NCI-H1417 treated with DMSO at 0.1 percent for 48 hours (cell line): Measurements from ENCODE around the gene TMEM108.

Experiments used
- DNase-seq: peaks from one replicate; lab custom pipeline; 2025; lab: John Stamatoyannopoulos, UW

The TMEM108 gene

GRCh38 chr3:133119176-133119575 is 81.0 kb downstream of the TMEM108 start:
- DNase-seq, result no peak

- DNase-seq, result no peak
Measured at GRCh38 chr3:133121450-133121849, 83.3 kb downstream of the TMEM108 start.

- no peak for DNase-seq
Measured at GRCh38 chr3:133123636-133124035, 85.4 kb downstream of the TMEM108 start.

- no peak for DNase-seq
Measured at GRCh38 chr3:133124511-133124910, 86.3 kb downstream of the TMEM108 start.

GRCh38 chr3:133125171-133125570 is 87.0 kb downstream of the TMEM108 start:
- DNase-seq, result no peak

GRCh38 chr3:133125802-133126201 is 87.6 kb downstream of the TMEM108 start:
- no peak for DNase-seq

- no peak for DNase-seq
Measured at GRCh38 chr3:133127381-133127780, 89.2 kb downstream of the TMEM108 start.

GRCh38 chr3:133130168-133130567 is 92.0 kb downstream of the TMEM108 start:
- DNase-seq, result no peak

- DNase-seq, result peak; percentile 78
Measured at GRCh38 chr3:133135306-133135705, 97.1 kb downstream of the TMEM108 start.

- DNase-seq, result peak; percentile 87
Measured at GRCh38 chr3:133136114-133137041, 98.2 kb downstream of the TMEM108 start.

- DNase-seq, result no peak
Measured at GRCh38 chr3:133137042-133137996, 99.1 kb downstream of the TMEM108 start.

GRCh38 chr3:133138017-133138416 is 99.8 kb downstream of the TMEM108 start:
- DNase-seq, result no peak

GRCh38 chr3:133152056-133152455 is 113.9 kb downstream of the TMEM108 start:
- DNase-seq, result peak; percentile 50

GRCh38 chr3:133152681-133153220 is 114.6 kb downstream of the TMEM108 start:
- DNase-seq, result no peak

GRCh38 chr3:133153382-133153781 is 115.2 kb downstream of the TMEM108 start:
- DNase-seq, result no peak

- DNase-seq, result no peak
Measured at GRCh38 chr3:133157716-133158115, 119.5 kb downstream of the TMEM108 start.

- DNase-seq, result no peak
Measured at GRCh38 chr3:133158686-133159085, 120.5 kb downstream of the TMEM108 start.

- no peak for DNase-seq
Measured at GRCh38 chr3:133159498-133160475, 121.6 kb downstream of the TMEM108 start.

- DNase-seq, result no peak
Measured at GRCh38 chr3:133161656-133162055, 123.5 kb downstream of the TMEM108 start.

GRCh38 chr3:133162265-133162664 is 124.1 kb downstream of the TMEM108 start:
- DNase-seq, result no peak

GRCh38 chr3:133162670-133163305 is 124.6 kb downstream of the TMEM108 start:
- no peak for DNase-seq
